Measurements from ENCODE around the gene GIN1.

- no peak for TF ChIP-seq MAFK (IDR thresholded peaks at IDR 0.05; ENCODE audit: low read depth, low read length)
- TF ChIP-seq, protein P1, sequence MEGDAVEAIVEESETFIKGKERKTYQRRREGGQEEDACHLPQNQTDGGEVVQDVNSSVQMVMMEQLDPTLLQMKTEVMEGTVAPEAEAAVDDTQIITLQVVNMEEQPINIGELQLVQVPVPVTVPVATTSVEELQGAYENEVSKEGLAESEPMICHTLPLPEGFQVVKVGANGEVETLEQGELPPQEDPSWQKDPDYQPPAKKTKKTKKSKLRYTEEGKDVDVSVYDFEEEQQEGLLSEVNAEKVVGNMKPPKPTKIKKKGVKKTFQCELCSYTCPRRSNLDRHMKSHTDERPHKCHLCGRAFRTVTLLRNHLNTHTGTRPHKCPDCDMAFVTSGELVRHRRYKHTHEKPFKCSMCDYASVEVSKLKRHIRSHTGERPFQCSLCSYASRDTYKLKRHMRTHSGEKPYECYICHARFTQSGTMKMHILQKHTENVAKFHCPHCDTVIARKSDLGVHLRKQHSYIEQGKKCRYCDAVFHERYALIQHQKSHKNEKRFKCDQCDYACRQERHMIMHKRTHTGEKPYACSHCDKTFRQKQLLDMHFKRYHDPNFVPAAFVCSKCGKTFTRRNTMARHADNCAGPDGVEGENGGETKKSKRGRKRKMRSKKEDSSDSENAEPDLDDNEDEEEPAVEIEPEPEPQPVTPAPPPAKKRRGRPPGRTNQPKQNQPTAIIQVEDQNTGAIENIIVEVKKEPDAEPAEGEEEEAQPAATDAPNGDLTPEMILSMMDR (conservative IDR thresholded peaks at IDR 0.05; ENCODE audit: low read depth, low read length) = peak; percentile 71
Observed at GRCh38 chr5:103041071-103041676, 78.8 kb downstream of the GIN1 start.

Measured in IMR-90 (cell line).